NB4 (cell line): ENCODE data around the gene PFN2.

Experiments
- CTCF ChIP-seq: IDR thresholded peaks from one replicate; pipeline ENCODE4 v1.5.1; 2012; ENCODE audit warnings: low read depth, low read length
- MYC ChIP-seq: IDR thresholded peaks from 2 replicates; pipeline ENCODE4 v1.6.1; 2011; ENCODE audit warnings: low read depth, low read length

- TF ChIP-seq CTCF (no peak), MYC (no peak)
These were observed 3.5 kb downstream of the PFN2 start for GRCh38 chr3:149967086-149967685.
